Left lung (tissue), 10 donors: ENCODE measurements around the gene AKAP8L. TPM values are rescaled to one million over a fixed set of nuclear protein-coding genes. Genes with fewer than 3 reads are reported as not detected.
A peak's percentile ranks its signal among the peaks of the same experiment; 100 is the strongest.

Experiments used
- ATAC-seq: fragments of 200-7000 bp; cut with Tn5 transposase; one replicate; pipeline ENCODE4 v1.9.1; 2020; ENCODE audit warnings: moderate library complexity
- DNase-seq, 4 donors: peaks; one replicate each; pipeline ENCODE4 v3.0.0-alpha.2; 2013 to 2020
- H3K27ac ChIP-seq, 2 donors: fragments of 200-600 bp; sonication (generic) in 1 of 2; one replicate each; pipeline versions ENCODE4 v1.5.0 to v1.8.0; 2020 to 2021
- H3K27me3 ChIP-seq, 2 donors: fragments of 200-600 bp; sonication (generic) in 1 of 2; one replicate each; pipeline versions ENCODE4 v1.5.0 to v1.8.0; 2020 to 2021
- H3K36me3 ChIP-seq, 2 donors: fragments of 200-600 bp; sonication (generic) in 1 of 2; one replicate each; pipeline versions ENCODE4 v1.5.0 to v1.8.0; 2020 to 2021
- H3K4me1 ChIP-seq, 2 donors: fragments of 200-600 bp; one replicate each; pipeline ENCODE4 v1.8.0; 2021
- H3K4me3 ChIP-seq, 2 donors: fragments of 200-600 bp; sonication (generic) in 1 of 2; one replicate each; pipeline versions ENCODE4 v1.5.0 to v1.8.0; 2020 to 2021; ENCODE audit warnings: mild to moderate bottlenecking in 1 of 2
- H3K9me3 ChIP-seq, 2 donors: fragments of 200-600 bp; sonication (generic) in 1 of 2; one replicate each; pipeline versions ENCODE4 v1.5.0 to v1.8.0; 2020 to 2021
- CTCF ChIP-seq, 2 donors: fragments of 200-600 bp; sonication (generic) in 1 of 2; IDR thresholded peaks; one replicate each; pipeline versions ENCODE4 v1.5.0 to v1.8.0; 2021; ENCODE audit warnings: antibody characterized with exemption in 2 of 2
- intact Hi-C, 2 donors: fragments of 100-400 bp; cut with DNase I; formaldehyde crosslinking; loops; one replicate each; pipeline versions ENCODE4 v1.11.2 to v1.14.2; 2022
- polyA plus RNA-seq, 6 donors: library from polyadenylated mRNA; unstranded; fragments of 120-200 nt; gene quantifications; one replicate each; pipeline ENCODE4 v1.2.1, GENCODE V29; 2013; ENCODE audit not compliant: insufficient read length in 6 of 6
- total RNA-seq, 2 donors: library from RNA; stranded (reverse); fragmentation: NEBNext Ultra II Directional; extraction: Animal tissue kit (Norgen Biotek cat#: 25700); gene quantifications; one replicate each; pipeline ENCODE4 v1.2.1, GENCODE V29; 2021
- donor health status: DM: no; HTN: yes; CAD: no.
- donor health status: DM: no; HTN: no; CAD: no.

The AKAP8L gene
- total and polyA plus RNA-seq, 8 donors: 76.4 to 129 (median 107) TPM

GRCh38 chr19:15379999-15380647 is 38.7 kb downstream of the AKAP8L start:
- intact Hi-C loops: no loop called here
- TF ChIP-seq CTCF (IDR thresholded peaks at IDR 0.05): no peak
- DNase-seq: peak in 2 of 4 donors; percentile 33 to 73
- no peaks in the 10 kb centered on the region for H3K9me3 ChIP-seq
- peak overlapping the region; percentile 96 to 97 for H3K27ac ChIP-seq
- peak; percentile 40 for ATAC-seq
- no peaks in the 10 kb centered on the region for H3K27me3 ChIP-seq
- peak overlapping the region; percentile 75 to 99 for H3K4me3 ChIP-seq
- peaks cover 0 to 1% of the 10 kb centered on the region in 2 donors for H3K36me3 ChIP-seq
- H3K4me1 ChIP-seq: peaks cover 3 to 34% of the 10 kb centered on the region in 2 donors

- Histone ChIP-seq H3K4me3 (peak within 1 kb of the TSS; percentile 75 to 99), H3K9me3 (no peaks in the 10 kb centered on the region), H3K27ac (peak within 1 kb of the TSS; percentile 96 to 97), H3K4me1 (peaks cover 3 to 41% of the 10 kb centered on the region in 2 donors), H3K27me3 (no peaks in the 10 kb centered on the region), H3K36me3 (peaks cover 0 to 9% of the 10 kb centered on the region in 2 donors)
- peak in 1 of 2 donors; percentile 11 for TF ChIP-seq CTCF (IDR thresholded peaks at IDR 0.05)
- ATAC-seq: peak; percentile 94
- DNase-seq: peak; percentile 98 to 99 (median 99)
- intact Hi-C loops: no loop called here
Observed at GRCh38 chr19:15379083-15379998, 39.4 kb downstream of the AKAP8L start, which contains the start of gene AKAP8. TSS of gene AKAP8 (minus strand) at chr19:15379787. CDS start at chr19:15379731, 56 bp downstream.

GRCh38 chr19:15378534-15379082 is 40.2 kb downstream of the AKAP8L start:
- peaks cover 0 to 16% of the 10 kb centered on the region in 2 donors for H3K36me3 ChIP-seq
- ATAC-seq (peak; percentile 37), DNase-seq (peak; percentile 24 to 85 (median 44))
- H3K9me3 ChIP-seq: no peaks in the 10 kb centered on the region
- intact Hi-C loops: no loop called here
- peak overlapping the region; percentile 75 to 99 for H3K4me3 ChIP-seq
- H3K27me3 ChIP-seq: no peaks in the 10 kb centered on the region
- H3K4me1 ChIP-seq: peaks cover 3 to 41% of the 10 kb centered on the region in 2 donors
- no peak for TF ChIP-seq CTCF (IDR thresholded peaks at IDR 0.05)
- H3K27ac ChIP-seq: peak overlapping the region; percentile 96 to 97

- H3K9me3 ChIP-seq: no peaks in the 10 kb centered on the region
- H3K27me3 ChIP-seq: no peaks in the 10 kb centered on the region
- DNase-seq: peak in 1 of 4 donors; percentile 64
- peak overlapping the region in 1 of 2 donors; percentile 33 for H3K27ac ChIP-seq
- intact Hi-C loops: no loop called here
- TF ChIP-seq CTCF (IDR thresholded peaks at IDR 0.05): no peak
- H3K4me3 ChIP-seq: no peak overlapping the region
- no peak for ATAC-seq
- peaks cover 3 to 32% of the 10 kb centered on the region in 2 donors for H3K4me1 ChIP-seq
- H3K36me3 ChIP-seq: peaks cover 0 to 53% of the 10 kb centered on the region in 2 donors
Observed at GRCh38 chr19:15374796-15375440, 43.9 kb downstream of the AKAP8L start.
